Lower lobe of right lung (tissue), 2 donors: ENCODE results near the gene TLK1. TPM values are rescaled to one million over a fixed set of nuclear protein-coding genes. Genes with fewer than 3 reads are reported as not detected.

Experiments
- ATAC-seq, 2 donors: fragments of 200-7000 bp; cut with Tn5 transposase; one replicate each; pipeline ENCODE4 v1.9.1; 2020 to 2022; ENCODE audit warnings: mild to moderate bottlenecking in 2 of 2, moderate library complexity in 2 of 2
- DNase-seq: peaks from one replicate; pipeline ENCODE4 v3.0.0-alpha.2; 2020
- H3K27ac ChIP-seq: fragments of 200-600 bp; one replicate; pipeline ENCODE4 v1.8.0; 2022
- H3K27me3 ChIP-seq: fragments of 200-600 bp; one replicate; pipeline ENCODE4 v1.8.0; 2022; ENCODE audit warnings: low read depth
- H3K36me3 ChIP-seq: fragments of 200-600 bp; one replicate; pipeline ENCODE4 v1.8.0; 2022; ENCODE audit warnings: mild to moderate bottlenecking
- H3K4me1 ChIP-seq: fragments of 200-600 bp; one replicate; pipeline ENCODE4 v1.8.0; 2022
- H3K4me3 ChIP-seq: fragments of 200-600 bp; one replicate; pipeline ENCODE4 v1.8.0; 2022; ENCODE audit warnings: mild to moderate bottlenecking
- H3K9me3 ChIP-seq: fragments of 200-600 bp; one replicate; pipeline ENCODE4 v1.8.0; 2022
- CTCF ChIP-seq: fragments of 200-600 bp; IDR thresholded peaks from one replicate; pipeline ENCODE4 v1.8.0; 2022; ENCODE audit warnings: antibody characterized with exemption, mild to moderate bottlenecking
- intact Hi-C: fragments of 100-400 bp; cut with DNase I; formaldehyde crosslinking; loops from one replicate; pipeline ENCODE4 v1.11.0; 2022
- total RNA-seq: library from RNA; stranded (reverse); fragmentation: NEBNext Ultra II Directional; extraction: Animal tissue kit (Norgen Biotek cat#: 25700); gene quantifications from one replicate; pipeline ENCODE4 v1.2.1, GENCODE V29; 2021
- donor health status: DM: no; HTN: yes; CAD: no; lungs with severe emphysema.

Gene TLK1
- total RNA-seq, 1 donor from 2014 or later: 58.2 TPM

GRCh38 chr2:170942615-170943014 lies 218.1 kb downstream of the TLK1 start:
- Histone ChIP-seq H3K4me1 (peaks cover 16% of the 10 kb centered on the region), H3K27ac (no peak overlapping the region), H3K4me3 (no peak overlapping the region), H3K27me3 (no peaks in the 10 kb centered on the region), H3K9me3 (no peaks in the 10 kb centered on the region), H3K36me3 (peaks cover 3% of the 10 kb centered on the region)
- ATAC-seq (no peak), DNase-seq (no peak)
- no peak for TF ChIP-seq CTCF
- intact Hi-C loops: no loop called here

Other genes starting within 250 kb of the TLK1 start
- 64.9 TPM for gene GORASP2, start 231.6 kb downstream of the TLK1 start, total RNA-seq